ENCODE results near the gene MDFIC.

Gene MDFIC

DNA sequence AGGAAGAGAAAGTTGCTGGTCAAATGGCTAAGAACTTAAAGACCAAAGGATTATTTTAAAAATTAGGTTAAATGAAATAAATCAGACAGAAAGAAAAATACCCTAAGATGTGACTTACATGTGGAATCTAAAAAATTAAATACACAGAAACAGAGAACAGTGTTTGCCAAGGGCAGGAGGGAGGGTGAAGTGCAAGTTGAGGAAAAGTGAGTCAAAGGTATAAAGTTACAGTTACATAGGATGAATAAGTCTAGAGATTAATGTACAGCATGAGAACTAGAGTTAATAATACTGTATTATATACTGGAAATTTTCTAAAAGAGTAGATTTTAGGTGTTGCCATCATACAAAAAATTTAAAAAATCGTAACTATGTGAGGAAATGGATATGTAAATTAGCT is 146.3 kb downstream of the MDFIC start:
- Histone ChIP-seq H3K4me3 (ENCODE audit: low read depth, low read length) (no peak overlapping the region), H3K27ac (no peak overlapping the region), H3K27me3 (replicated peaks) (no peaks in the 10 kb centered on the region), H3K36me3 (replicated peaks) (no peaks in the 10 kb centered on the region)
- no peak for DNase-seq
- in situ Hi-C loops (cut with HindIII; ENCODE audit: low pct_ligation_motif_present, low sequenced_read_pairs) = no loop called here
- TF ChIP-seq, protein P1, sequence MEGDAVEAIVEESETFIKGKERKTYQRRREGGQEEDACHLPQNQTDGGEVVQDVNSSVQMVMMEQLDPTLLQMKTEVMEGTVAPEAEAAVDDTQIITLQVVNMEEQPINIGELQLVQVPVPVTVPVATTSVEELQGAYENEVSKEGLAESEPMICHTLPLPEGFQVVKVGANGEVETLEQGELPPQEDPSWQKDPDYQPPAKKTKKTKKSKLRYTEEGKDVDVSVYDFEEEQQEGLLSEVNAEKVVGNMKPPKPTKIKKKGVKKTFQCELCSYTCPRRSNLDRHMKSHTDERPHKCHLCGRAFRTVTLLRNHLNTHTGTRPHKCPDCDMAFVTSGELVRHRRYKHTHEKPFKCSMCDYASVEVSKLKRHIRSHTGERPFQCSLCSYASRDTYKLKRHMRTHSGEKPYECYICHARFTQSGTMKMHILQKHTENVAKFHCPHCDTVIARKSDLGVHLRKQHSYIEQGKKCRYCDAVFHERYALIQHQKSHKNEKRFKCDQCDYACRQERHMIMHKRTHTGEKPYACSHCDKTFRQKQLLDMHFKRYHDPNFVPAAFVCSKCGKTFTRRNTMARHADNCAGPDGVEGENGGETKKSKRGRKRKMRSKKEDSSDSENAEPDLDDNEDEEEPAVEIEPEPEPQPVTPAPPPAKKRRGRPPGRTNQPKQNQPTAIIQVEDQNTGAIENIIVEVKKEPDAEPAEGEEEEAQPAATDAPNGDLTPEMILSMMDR (IDR thresholded peaks at IDR 0.05; ENCODE audit: low read depth, low read length, missing control alignments) = no peak

Data from brain microvascular endothelial cell (primary cell).